Ishikawa (cell line): ENCODE measurements around the gene RBM27.

Experiments used
- CREB1 ChIP-seq: IDR thresholded peaks from 2 replicates; pipeline ENCODE4 v1.6.1; 2012; ENCODE audit warnings: low read depth
- EP300 ChIP-seq: IDR thresholded peaks from 2 replicates; pipeline ENCODE4 v1.6.1; 2012; ENCODE audit warnings: borderline replicate concordance
- FOXM1 ChIP-seq: IDR thresholded peaks from 2 replicates; pipeline ENCODE4 v1.6.1; 2012; ENCODE audit warnings: low read depth, borderline replicate concordance
- MAX ChIP-seq: IDR thresholded peaks from 2 replicates; pipeline ENCODE4 v1.6.1; 2012
- NFIC ChIP-seq: IDR thresholded peaks from 2 replicates; pipeline ENCODE4 v1.6.1; 2012
- RAD21 ChIP-seq: IDR thresholded peaks from 2 replicates; pipeline ENCODE4 v1.6.1; 2012; ENCODE audit warnings: low read depth
- REST ChIP-seq: IDR thresholded peaks from 2 replicates; pipeline ENCODE4 v1.6.1; 2012; ENCODE audit warnings: low read depth, mild to moderate bottlenecking
- TAF1 ChIP-seq: IDR thresholded peaks from 2 replicates; pipeline ENCODE4 v1.6.1; 2012; ENCODE audit warnings: low read depth, mild to moderate bottlenecking
- TCF12 ChIP-seq: IDR thresholded peaks from 2 replicates; pipeline ENCODE4 v1.6.1; 2012; ENCODE audit warnings: low read depth
- YY1 ChIP-seq: IDR thresholded peaks from 2 replicates; pipeline ENCODE4 v1.6.1; 2012; ENCODE audit warnings: low read depth
- TF ChIP-seq, protein P1 (sequence below): IDR thresholded peaks from 2 replicates; pipeline ENCODE4 v1.6.1; 2012

DNA sequence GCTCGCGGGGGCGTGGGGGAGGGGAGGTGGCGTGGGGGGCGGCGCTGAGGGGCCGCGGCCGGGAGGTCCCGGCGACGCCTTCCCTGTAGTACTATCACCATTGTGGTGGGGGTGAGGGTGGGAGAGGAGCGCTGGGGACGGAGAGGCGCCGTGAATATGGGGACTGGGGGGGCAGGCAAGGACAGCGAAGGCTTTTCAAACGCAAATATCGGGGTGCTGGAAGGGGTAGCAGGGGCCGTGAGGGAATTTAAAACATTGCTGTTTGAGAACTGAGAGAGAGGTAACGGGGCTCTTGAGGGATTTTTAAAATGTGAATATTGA, 427 bp downstream of the RBM27 start:
- no peak for TF ChIP-seq MAX
- TF ChIP-seq EP300 = no peak
- no peak for TF ChIP-seq RAD21
- TF ChIP-seq, protein P1, sequence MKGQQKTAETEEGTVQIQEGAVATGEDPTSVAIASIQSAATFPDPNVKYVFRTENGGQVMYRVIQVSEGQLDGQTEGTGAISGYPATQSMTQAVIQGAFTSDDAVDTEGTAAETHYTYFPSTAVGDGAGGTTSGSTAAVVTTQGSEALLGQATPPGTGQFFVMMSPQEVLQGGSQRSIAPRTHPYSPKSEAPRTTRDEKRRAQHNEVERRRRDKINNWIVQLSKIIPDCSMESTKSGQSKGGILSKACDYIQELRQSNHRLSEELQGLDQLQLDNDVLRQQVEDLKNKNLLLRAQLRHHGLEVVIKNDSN = no peak
- TF ChIP-seq REST = no peak
- TF ChIP-seq TAF1 = no peak
- no peak; the same call in 1 of the 2 replicates for TF ChIP-seq YY1
- TF ChIP-seq CREB1 = no peak
- TF ChIP-seq TCF12 = no peak
- TF ChIP-seq NFIC = no peak
- TF ChIP-seq FOXM1 = no peak
